ENCODE data around the gene NUP62CL.

The NUP62CL gene

GRCh38 chrX:107146670-107147069 lies 59.6 kb downstream of the NUP62CL start:
- DNase-seq, result no peak

GRCh38 chrX:107135965-107136307 lies 70.3 kb downstream of the NUP62CL start:
- DNase-seq, result no peak

DNA sequence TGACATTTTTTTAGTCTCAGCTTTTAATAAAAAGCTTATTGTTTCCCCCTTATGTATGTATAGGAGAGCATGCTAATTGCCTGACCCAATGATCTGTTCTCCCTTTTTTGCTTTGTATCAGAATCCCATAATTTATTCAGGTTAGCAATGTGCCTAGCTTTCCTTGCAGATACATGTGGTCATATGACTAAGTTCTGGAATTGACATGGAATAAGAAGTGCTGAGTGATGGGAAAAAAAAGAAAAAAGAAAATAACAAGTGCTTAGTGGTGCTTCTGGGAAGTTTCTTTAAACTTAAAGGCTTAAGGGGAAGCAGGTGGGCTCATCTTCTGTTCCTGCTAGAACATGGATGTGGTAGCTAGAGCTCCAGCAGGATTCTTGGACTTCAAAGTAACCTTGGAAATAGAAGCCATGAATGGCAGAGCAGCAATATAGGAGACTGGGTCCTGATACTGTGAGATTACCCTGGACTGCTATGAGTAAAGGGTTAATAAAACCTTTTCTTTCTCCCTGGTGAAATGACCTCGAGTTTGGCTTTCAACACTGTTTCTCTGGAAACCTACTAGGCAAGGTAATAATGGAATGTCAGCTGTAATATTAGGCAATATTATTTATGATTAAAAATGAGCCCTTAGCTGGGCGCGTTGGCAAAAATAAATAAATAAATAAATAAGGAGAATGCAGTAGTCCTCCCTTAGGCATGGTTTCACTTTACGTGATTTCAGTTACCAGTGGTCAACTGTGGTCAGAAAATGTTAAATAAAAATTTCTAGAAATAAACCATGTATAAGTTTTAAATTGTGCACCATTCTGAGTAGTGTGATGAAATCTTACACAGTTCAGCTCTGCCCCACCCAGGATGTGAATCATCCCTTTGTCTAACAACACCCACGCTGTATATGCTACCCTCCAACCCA lies 70.9 kb downstream of the NUP62CL start:
- DNase-seq, result no peak

GRCh38 chrX:107123750-107124149 lies 82.5 kb downstream of the NUP62CL start:
- no peak for DNase-seq

GRCh38 chrX:107119283-107119682 lies 87.0 kb downstream of the NUP62CL start:
- DNase-seq, result no peak

- DNase-seq, result peak; percentile 80
Measured at GRCh38 chrX:107118322-107119147, 87.7 kb downstream of the NUP62CL start, which contains the start of gene RBM41. Gene RBM41, minus strand, starts transcription at chrX:107118822. Its CDS starts 49 bp downstream, at chrX:107118773.

DNA sequence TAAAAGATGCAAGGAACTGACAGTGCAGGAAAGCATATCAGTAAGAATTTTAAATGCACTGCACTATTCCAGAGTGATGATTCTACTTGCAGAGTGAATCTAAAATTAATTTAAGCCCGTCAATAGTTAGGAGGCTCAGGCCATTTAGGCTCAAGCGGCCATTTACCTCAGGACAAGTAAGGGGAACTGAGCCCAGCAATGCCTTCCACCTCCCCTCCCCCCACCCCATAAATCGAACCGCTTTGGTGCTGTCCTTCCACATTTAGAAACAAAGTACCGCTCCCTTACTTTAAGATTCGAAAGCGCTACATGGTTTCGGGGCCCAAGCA lies 88.3 kb downstream of the NUP62CL start:
- DNase-seq, result no peak

DNA sequence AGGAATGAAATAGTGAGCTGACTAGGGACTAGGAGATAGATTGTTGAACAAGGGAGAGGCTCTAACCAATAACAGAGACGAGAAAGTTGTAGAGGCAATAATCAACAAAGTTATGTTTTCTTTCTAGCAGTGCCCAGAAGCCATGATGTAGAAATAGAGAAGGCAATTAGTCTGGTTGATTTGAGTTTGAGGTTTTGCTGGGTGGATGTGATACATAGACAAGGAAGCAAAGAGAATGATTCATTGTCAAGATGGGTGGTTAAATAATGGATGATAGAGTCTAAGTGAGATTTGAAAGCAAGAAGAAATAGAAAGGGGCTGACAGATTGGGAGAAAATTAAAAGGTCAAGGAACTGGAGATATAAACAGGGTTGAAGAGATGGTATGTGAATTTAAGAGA lies 98.8 kb downstream of the NUP62CL start:
- no peak for DNase-seq

DNA sequence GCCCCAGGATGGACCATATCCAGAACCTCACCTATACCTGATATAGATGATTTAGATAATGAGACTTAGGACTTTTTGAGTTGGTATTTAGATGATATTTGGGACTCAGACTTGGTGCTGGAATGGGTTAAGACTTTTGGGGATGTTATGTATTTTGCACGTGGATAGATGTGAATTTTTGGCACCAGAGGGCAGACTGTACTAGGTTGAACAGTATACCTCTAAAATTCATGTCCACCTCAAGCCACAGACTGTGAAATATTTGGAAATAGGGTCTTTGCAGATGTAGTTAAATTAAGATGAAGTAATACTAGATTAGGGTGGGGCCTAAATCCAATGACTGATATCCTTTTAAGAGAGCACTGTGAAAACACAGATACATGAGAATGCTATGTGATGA lies 103.3 kb downstream of the NUP62CL start:
- no peak for DNase-seq

DNA sequence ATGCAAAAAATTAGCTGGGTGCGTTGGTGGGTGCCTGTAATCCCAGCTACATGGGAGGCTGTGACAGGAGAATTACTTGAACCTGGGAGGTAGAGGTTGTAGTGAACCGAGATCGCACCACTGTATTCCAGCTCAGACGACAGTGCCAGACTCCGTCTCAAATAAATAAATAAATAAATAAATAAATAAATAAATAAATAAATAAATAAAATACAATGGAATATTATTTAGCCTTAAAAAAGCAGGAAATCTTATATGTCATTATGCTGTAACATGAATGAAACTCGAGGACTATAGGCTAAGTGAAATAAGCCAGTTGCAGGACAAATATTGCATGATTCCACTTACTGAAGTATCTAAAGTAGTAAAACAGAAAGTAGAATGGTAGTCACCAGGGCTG lies 130.1 kb downstream of the NUP62CL start:
- DNase-seq, result no peak

Measured in NCI-H1092 (cell line).